ENCODE measurements around the gene NEK8. TPM values are rescaled to one million over a fixed set of nuclear protein-coding genes. Genes with fewer than 3 reads are reported as not detected.
"Not testable (repeated sequence)": the region's sequence is repeated elsewhere in the genome, so short reads cannot be mapped to it uniquely, and the experiment has no call there.

NEK8 gene
- total and polyA plus RNA-seq, 4 donors: 5.1 to 14.7 (median 7.4) TPM

- Histone ChIP-seq H3K27me3 (ENCODE audit: control insufficient read depth in 3 of 3, insufficient read depth in 3 of 3, low read length in 2 of 3) (no peaks in the 10 kb centered on the region), H3K9me3 (ENCODE audit: control insufficient read depth in 4 of 4, insufficient read depth in 3 of 4, low read length in 3 of 4) (no peaks in the 10 kb centered on the region), H3K27ac (ENCODE audit: low read depth in 1 of 2, low read length in 1 of 2) (no peak overlapping the region), H3K4me1 (ENCODE audit: control insufficient read depth in 5 of 5, insufficient read depth in 5 of 5, low read length in 5 of 5) (peaks cover 0 to 60% (median 19%) of the 10 kb centered on the region in 5 donors), H3K4me3 (no peak overlapping the region), H3K9ac (ENCODE audit: insufficient read depth in 1 of 2, low read length in 2 of 2) (no peak overlapping the region), H3K36me3 (ENCODE audit: control insufficient read depth in 4 of 4, insufficient read depth in 4 of 4, low read length in 4 of 4) (peaks cover 9 to 35% (median 25%) of the 10 kb centered on the region in 4 donors)
- WGBS, 2 donors: 79 to 88% methylated on average over 6 of the region's 6 CpGs
- ATAC-seq (ENCODE audit: insufficient read depth, low FRiP score) (no peak), DNase-seq (no peak)
- TF ChIP-seq CTCF (IDR thresholded peaks at IDR 0.05; ENCODE audit: control extremely low read depth, extremely low read depth): no peak
These were observed 5.3 kb upstream of the NEK8 start for GRCh38 chr17:28723159-28723835.

GRCh38 chr17:28723836-28724499 lies 4.6 kb upstream of the NEK8 start:
- not testable (repeated sequence) for H3K9ac ChIP-seq (ENCODE audit: insufficient read depth in 1 of 2, low read length in 2 of 2); H3K9me3 ChIP-seq (ENCODE audit: control insufficient read depth in 4 of 4, insufficient read depth in 3 of 4, low read length in 3 of 4); ATAC-seq (ENCODE audit: insufficient read depth, low FRiP score); H3K4me3 ChIP-seq; DNase-seq; H3K27me3 ChIP-seq (ENCODE audit: control insufficient read depth in 3 of 3, insufficient read depth in 3 of 3, low read length in 2 of 3)
- Histone ChIP-seq H3K4me1 (ENCODE audit: control insufficient read depth in 5 of 5, insufficient read depth in 5 of 5, low read length in 5 of 5) (peaks cover 0 to 56% (median 13%) of the 10 kb centered on the region in 5 donors), H3K36me3 (ENCODE audit: control insufficient read depth in 4 of 4, insufficient read depth in 4 of 4, low read length in 4 of 4) (peaks cover 9 to 35% (median 25%) of the 10 kb centered on the region in 4 donors), H3K27ac (ENCODE audit: low read depth in 1 of 2, low read length in 1 of 2) (peak overlapping the region in 1 of 2 donors; percentile 18)
- WGBS, 2 donors: 76 to 89% methylated on average over 4 of the region's 4 CpGs

GRCh38 chr17:28724500-28725165 lies 4.0 kb upstream of the NEK8 start:
- 81 to 84% methylated on average over 10 of the region's 10 CpGs for WGBS, 2 donors
- peaks cover 0 to 56% (median 16%) of the 10 kb centered on the region in 5 donors for H3K4me1 ChIP-seq (ENCODE audit: control insufficient read depth in 5 of 5, insufficient read depth in 5 of 5, low read length in 5 of 5)
- H3K36me3 ChIP-seq (ENCODE audit: control insufficient read depth in 4 of 4, insufficient read depth in 4 of 4, low read length in 4 of 4): peaks cover 9 to 35% (median 25%) of the 10 kb centered on the region in 4 donors
- no peak overlapping the region for H3K4me3 ChIP-seq
- H3K9me3 ChIP-seq (ENCODE audit: control insufficient read depth in 4 of 4, insufficient read depth in 3 of 4, low read length in 3 of 4): no peaks in the 10 kb centered on the region
- H3K27ac ChIP-seq (ENCODE audit: low read depth in 1 of 2, low read length in 1 of 2): peak overlapping the region in 1 of 2 donors; percentile 92
- H3K9ac ChIP-seq (ENCODE audit: insufficient read depth in 1 of 2, low read length in 2 of 2): no peak overlapping the region
- DNase-seq: no peak
- no peaks in the 10 kb centered on the region for H3K27me3 ChIP-seq (ENCODE audit: control insufficient read depth in 3 of 3, insufficient read depth in 3 of 3, low read length in 2 of 3)
- TF ChIP-seq CTCF (IDR thresholded peaks at IDR 0.05; ENCODE audit: control extremely low read depth, extremely low read depth): no peak
- ATAC-seq (ENCODE audit: insufficient read depth, low FRiP score): no peak

- Histone ChIP-seq H3K27me3 (ENCODE audit: control insufficient read depth in 3 of 3, insufficient read depth in 3 of 3, low read length in 2 of 3) (no peaks in the 10 kb centered on the region), H3K9me3 (ENCODE audit: control insufficient read depth in 4 of 4, insufficient read depth in 3 of 4, low read length in 3 of 4) (no peaks in the 10 kb centered on the region), H3K27ac (ENCODE audit: low read depth in 1 of 2, low read length in 1 of 2) (peak overlapping the region in 1 of 2 donors; percentile 92), H3K4me1 (ENCODE audit: control insufficient read depth in 5 of 5, insufficient read depth in 5 of 5, low read length in 5 of 5) (peaks cover 0 to 54% (median 16%) of the 10 kb centered on the region in 5 donors), H3K4me3 (peak overlapping the region; percentile 39), H3K36me3 (ENCODE audit: control insufficient read depth in 4 of 4, insufficient read depth in 4 of 4, low read length in 4 of 4) (peaks cover 9 to 35% (median 23%) of the 10 kb centered on the region in 4 donors), H3K9ac (ENCODE audit: insufficient read depth in 1 of 2, low read length in 2 of 2) (no peak overlapping the region)
- ATAC-seq (ENCODE audit: insufficient read depth, low FRiP score) (no peak), DNase-seq (peak in 2 of 3 donors; percentile 27 to 48)
- 30 to 40% methylated on average over 20 of the region's 20 CpGs for WGBS, 2 donors
- no peak for TF ChIP-seq CTCF (IDR thresholded peaks at IDR 0.05; ENCODE audit: control extremely low read depth, extremely low read depth)
These were observed 3.4 kb upstream of the NEK8 start for GRCh38 chr17:28725166-28725659.

All from lung (tissue), 12 donors.